ENCODE data around the gene MAEA. TPM values are rescaled to one million over a fixed set of nuclear protein-coding genes. Genes with fewer than 3 reads are reported as not detected.

MAEA gene
- total and polyA plus RNA-seq, 2 experiments from 2014 or later: 49.8 to 99.0 TPM

DNA sequence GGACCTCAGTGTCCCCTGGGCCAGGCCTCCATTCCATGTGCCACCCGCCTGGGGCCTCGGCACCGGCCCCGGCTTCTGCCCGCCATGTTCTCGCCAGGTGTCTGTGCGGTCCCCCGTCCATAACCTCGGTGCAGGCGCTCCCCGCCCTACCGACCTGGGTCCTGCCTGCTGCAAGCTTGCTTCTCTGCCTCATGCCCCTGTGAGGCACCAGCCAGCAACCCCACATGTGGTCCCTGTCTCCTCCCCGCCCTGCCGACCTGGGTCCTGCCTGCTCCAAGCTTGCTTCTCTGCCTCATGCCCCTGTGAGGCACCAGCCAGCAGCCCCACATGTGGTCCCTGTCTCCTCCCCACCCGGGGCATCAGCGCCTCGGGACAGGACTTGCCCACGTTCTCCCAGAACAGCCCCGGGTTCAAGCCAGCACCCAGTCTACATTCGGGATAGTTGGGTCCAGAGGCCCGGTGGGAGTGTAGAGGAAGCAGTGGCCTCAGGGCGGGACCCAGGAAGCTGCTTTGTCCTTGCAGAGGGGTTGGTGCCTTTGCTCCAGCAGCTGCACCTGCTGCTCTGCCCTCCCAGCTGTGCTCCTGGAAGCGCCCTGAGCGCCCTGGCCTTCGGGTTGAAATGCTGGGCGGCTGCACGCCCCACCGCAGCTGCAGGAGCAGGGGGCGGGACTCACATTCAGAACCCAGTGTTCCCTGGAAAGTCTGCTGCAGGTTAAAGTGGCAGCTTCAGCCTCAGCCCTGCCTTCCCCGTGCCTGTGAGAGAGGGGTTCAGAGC is 37.2 kb downstream of the MAEA start:
- H3K4me1 Mint-ChIP-seq: no peaks in the 10 kb centered on the region
- Histone ChIP-seq H3K27me3 (ENCODE audit: insufficient read depth) (no peaks in the 10 kb centered on the region), H4K20me1 (replicated peaks; ENCODE audit: insufficient read depth) (no peaks in the 10 kb centered on the region; the same call in 1 of the 2 replicates), H3K9me2 (ENCODE audit: insufficient read depth) (no peaks in the 10 kb centered on the region), H3K79me2 (replicated peaks; ENCODE audit: insufficient read depth) (0 out of 2 replicates have a peak, but pooled peaks cover 8% of the 10 kb centered on the region), H3K4me1 (ENCODE audit: insufficient read depth) (no peaks in the 10 kb centered on the region), H3K36me3 (ENCODE audit: insufficient read depth) (peaks cover 4% of the 10 kb centered on the region; the same call in 1 of the 2 replicates), H3K4me3 (no peak overlapping the region), H3K27ac (ENCODE audit: low read depth) (no peak overlapping the region), H2AFZ (no peak overlapping the region), H3F3A (replicated peaks; ENCODE audit: low read depth) (no peaks in the 10 kb centered on the region), H3K4me2 (no peak overlapping the region)
- no peak overlapping the region for H3K4me3 Mint-ChIP-seq
- ATAC-seq (no peak), DNase-seq (ENCODE audit: low spot score) (no peak)
- H3K27me3 Mint-ChIP-seq (ENCODE audit: insufficient read depth, low read depth, poor library complexity): peaks cover 6% of the 10 kb centered on the region
- no peak overlapping the region for H3K27ac Mint-ChIP-seq
- H3K36me3 Mint-ChIP-seq (ENCODE audit: low read depth): peaks cover 20% of the 10 kb centered on the region
- H3K9me3 Mint-ChIP-seq: no peaks in the 10 kb centered on the region
- TF ChIP-seq ZNF331 (CRISPR knock-in tag; IDR thresholded peaks at IDR 0.05; ENCODE audit: low read depth) (no peak), EZH2phosphoT487 (IDR thresholded peaks at IDR 0.05; ENCODE audit: unreplicated experiment) (no peak), CREB1 (CRISPR knock-in tag; IDR thresholded peaks at IDR 0.05; ENCODE audit: low read depth) (no peak), EZH2 (IDR thresholded peaks at IDR 0.05; ENCODE audit: low read depth, unreplicated experiment) (no peak)

GRCh38 chr4:1327526-1328266 is 38.0 kb downstream of the MAEA start:
- Histone ChIP-seq H3K27ac (ENCODE audit: low read depth) (no peak overlapping the region), H3K27me3 (ENCODE audit: insufficient read depth) (no peaks in the 10 kb centered on the region), H3K36me3 (ENCODE audit: insufficient read depth) (peaks cover 4% of the 10 kb centered on the region; the same call in 1 of the 2 replicates), H2AFZ (no peak overlapping the region), H4K20me1 (replicated peaks; ENCODE audit: insufficient read depth) (no peaks in the 10 kb centered on the region; the same call in 1 of the 2 replicates), H3K4me3 (no peak overlapping the region), H3K9me2 (ENCODE audit: insufficient read depth) (no peaks in the 10 kb centered on the region), H3K4me2 (no peak overlapping the region), H3K79me2 (replicated peaks; ENCODE audit: insufficient read depth) (0 out of 2 replicates have a peak, but pooled peaks cover 8% of the 10 kb centered on the region), H3K4me1 (ENCODE audit: insufficient read depth) (no peaks in the 10 kb centered on the region), H3F3A (replicated peaks; ENCODE audit: low read depth) (no peaks in the 10 kb centered on the region)
- Mint-ChIP-seq H3K9me3 (no peaks in the 10 kb centered on the region), H3K4me1 (no peaks in the 10 kb centered on the region), H3K4me3 (no peak overlapping the region), H3K36me3 (ENCODE audit: low read depth) (peaks cover 17% of the 10 kb centered on the region), H3K27me3 (ENCODE audit: insufficient read depth, low read depth, poor library complexity) (peaks cover 6% of the 10 kb centered on the region), H3K27ac (no peak overlapping the region)
- TF ChIP-seq, protein P1, sequence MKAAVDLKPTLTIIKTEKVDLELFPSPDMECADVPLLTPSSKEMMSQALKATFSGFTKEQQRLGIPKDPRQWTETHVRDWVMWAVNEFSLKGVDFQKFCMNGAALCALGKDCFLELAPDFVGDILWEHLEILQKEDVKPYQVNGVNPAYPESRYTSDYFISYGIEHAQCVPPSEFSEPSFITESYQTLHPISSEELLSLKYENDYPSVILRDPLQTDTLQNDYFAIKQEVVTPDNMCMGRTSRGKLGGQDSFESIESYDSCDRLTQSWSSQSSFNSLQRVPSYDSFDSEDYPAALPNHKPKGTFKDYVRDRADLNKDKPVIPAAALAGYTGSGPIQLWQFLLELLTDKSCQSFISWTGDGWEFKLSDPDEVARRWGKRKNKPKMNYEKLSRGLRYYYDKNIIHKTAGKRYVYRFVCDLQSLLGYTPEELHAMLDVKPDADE (IDR thresholded peaks at IDR 0.05): no peak
- TF ChIP-seq ZNF114 (CRISPR knock-in tag; IDR thresholded peaks at IDR 0.05) (no peak), EZH2 (IDR thresholded peaks at IDR 0.05; ENCODE audit: low read depth, unreplicated experiment) (no peak), POLR2AphosphoS5 (IDR thresholded peaks at IDR 0.05; ENCODE audit: low read depth) (no peak)
- DNase-seq (ENCODE audit: low spot score) (no peak), ATAC-seq (no peak; the same call in 2 of the 3 replicates)
